Mesothelial cell of epicardium (in vitro differentiated cells): ENCODE measurements around the gene GALR1. TPM values are rescaled to one million over a fixed set of nuclear protein-coding genes. Genes with fewer than 3 reads are reported as not detected.

ENCODE experiments used
- DNase-seq, 2 experiments: peaks; one replicate each; pipeline ENCODE4 v3.0.0; 2021; ENCODE audit warnings: low spot score in 2 of 2; ENCODE audit not compliant: unreplicated experiment in 2 of 2
- H3K27ac Mint-ChIP-seq: 2 replicates; pipeline ENCODE4 v1.8.0; 2021; ENCODE audit warnings: mixed read lengths
- H3K27me3 Mint-ChIP-seq: 2 replicates; pipeline ENCODE4 v1.8.0; 2021; ENCODE audit warnings: low read depth, mixed read lengths
- H3K36me3 Mint-ChIP-seq: 2 replicates; pipeline ENCODE4 v1.8.0; 2021; ENCODE audit warnings: mixed read lengths
- H3K4me1 Mint-ChIP-seq: 2 replicates; pipeline ENCODE4 v1.8.0; 2021; ENCODE audit warnings: mixed read lengths
- H3K4me3 Mint-ChIP-seq: 2 replicates; pipeline ENCODE4 v1.8.0; 2021; ENCODE audit warnings: mild to moderate bottlenecking, moderate library complexity, mixed read lengths
- H3K9me3 Mint-ChIP-seq: 2 replicates; pipeline ENCODE4 v1.8.0; 2021; ENCODE audit warnings: mixed read lengths
- total RNA-seq: library from RNA; stranded (reverse); gene quantifications from 3 replicates; pipeline ENCODE4 v1.2.1, GENCODE V29; 2021
- TF ChIP-seq, protein P1 (sequence below): fragments of 200-600 bp; sonication (generic); IDR thresholded peaks from one replicate; pipeline ENCODE4 v1.5.0; 2021; ENCODE audit warnings: antibody characterized with exemption; ENCODE audit not compliant: unreplicated experiment

Gene GALR1
- total RNA-seq, 1 donor from 2014 or later: not detected

DNA sequence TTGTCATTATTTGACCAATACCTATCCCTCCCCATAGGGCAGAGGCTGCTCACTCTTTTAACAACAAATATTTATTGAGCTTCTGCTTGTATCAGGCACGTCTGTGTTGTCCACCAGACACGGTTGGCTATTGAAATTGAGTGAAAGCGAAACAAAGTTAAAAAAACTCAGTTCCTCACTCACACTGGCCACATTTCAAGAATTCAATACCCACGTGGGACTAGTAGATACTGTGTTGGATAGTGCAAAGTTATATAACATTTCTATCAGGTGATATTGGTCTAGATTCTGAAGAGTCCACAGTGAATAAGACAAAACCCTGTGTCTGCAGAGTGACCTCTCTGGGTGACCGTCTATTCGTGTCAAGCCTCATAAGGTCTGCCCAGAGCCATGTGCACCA lies 43.9 kb upstream of the GALR1 start:
- no peak for DNase-seq
- Mint-ChIP-seq H3K27ac (no peak overlapping the region), H3K36me3 (no peaks in the 10 kb centered on the region), H3K9me3 (no peaks in the 10 kb centered on the region), H3K27me3 (peaks cover 17% of the 10 kb centered on the region), H3K4me3 (no peak overlapping the region), H3K4me1 (peaks cover 17% of the 10 kb centered on the region)
- TF ChIP-seq, protein P1, sequence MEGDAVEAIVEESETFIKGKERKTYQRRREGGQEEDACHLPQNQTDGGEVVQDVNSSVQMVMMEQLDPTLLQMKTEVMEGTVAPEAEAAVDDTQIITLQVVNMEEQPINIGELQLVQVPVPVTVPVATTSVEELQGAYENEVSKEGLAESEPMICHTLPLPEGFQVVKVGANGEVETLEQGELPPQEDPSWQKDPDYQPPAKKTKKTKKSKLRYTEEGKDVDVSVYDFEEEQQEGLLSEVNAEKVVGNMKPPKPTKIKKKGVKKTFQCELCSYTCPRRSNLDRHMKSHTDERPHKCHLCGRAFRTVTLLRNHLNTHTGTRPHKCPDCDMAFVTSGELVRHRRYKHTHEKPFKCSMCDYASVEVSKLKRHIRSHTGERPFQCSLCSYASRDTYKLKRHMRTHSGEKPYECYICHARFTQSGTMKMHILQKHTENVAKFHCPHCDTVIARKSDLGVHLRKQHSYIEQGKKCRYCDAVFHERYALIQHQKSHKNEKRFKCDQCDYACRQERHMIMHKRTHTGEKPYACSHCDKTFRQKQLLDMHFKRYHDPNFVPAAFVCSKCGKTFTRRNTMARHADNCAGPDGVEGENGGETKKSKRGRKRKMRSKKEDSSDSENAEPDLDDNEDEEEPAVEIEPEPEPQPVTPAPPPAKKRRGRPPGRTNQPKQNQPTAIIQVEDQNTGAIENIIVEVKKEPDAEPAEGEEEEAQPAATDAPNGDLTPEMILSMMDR: no peak

DNA sequence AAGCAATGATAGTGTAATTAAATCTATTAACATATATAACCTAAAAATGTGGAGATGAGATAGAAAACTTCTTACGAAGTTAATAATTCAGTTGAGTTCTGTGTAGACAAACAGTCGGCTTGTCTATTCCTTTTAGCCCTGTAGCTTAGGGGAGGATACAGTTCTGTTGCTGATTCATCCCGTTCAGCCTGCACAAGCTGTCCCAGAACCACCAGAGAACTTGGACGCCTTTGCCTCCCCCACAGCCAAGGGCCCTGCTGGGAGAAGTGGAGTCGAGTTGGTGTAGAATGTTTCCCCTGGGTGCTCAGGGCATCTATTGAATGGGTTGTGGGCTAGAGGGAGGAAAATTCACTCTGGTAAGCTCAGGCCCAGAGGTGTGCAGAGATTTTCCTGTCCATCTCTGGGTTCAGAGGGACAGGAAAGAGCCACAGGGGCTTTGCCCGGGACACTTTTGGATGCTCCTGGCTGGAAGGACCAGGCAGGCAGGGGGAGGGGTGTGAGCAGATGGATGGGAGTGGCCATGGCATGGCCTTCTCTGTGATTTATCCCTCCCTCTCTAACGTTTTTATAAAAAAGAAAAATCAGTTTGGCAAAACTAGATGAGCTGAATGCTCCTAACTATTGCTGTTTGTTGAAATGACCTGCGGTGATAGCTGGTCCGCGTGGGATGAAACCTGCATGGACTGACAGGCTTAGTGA lies 42.8 kb upstream of the GALR1 start:
- H3K4me1 Mint-ChIP-seq: peaks cover 19% of the 10 kb centered on the region
- no peak overlapping the region for H3K4me3 Mint-ChIP-seq
- H3K27me3 Mint-ChIP-seq: peaks cover 17% of the 10 kb centered on the region
- no peaks in the 10 kb centered on the region for H3K9me3 Mint-ChIP-seq
- TF ChIP-seq, protein P1: no peak
- H3K36me3 Mint-ChIP-seq: no peaks in the 10 kb centered on the region
- no peak overlapping the region for H3K27ac Mint-ChIP-seq
- DNase-seq: no peak

GRCh38 chr18:77207540-77207939 lies 42.1 kb upstream of the GALR1 start:
- H3K27ac Mint-ChIP-seq: peak overlapping the region; percentile 56
- no peaks in the 10 kb centered on the region for H3K36me3 Mint-ChIP-seq

DNA sequence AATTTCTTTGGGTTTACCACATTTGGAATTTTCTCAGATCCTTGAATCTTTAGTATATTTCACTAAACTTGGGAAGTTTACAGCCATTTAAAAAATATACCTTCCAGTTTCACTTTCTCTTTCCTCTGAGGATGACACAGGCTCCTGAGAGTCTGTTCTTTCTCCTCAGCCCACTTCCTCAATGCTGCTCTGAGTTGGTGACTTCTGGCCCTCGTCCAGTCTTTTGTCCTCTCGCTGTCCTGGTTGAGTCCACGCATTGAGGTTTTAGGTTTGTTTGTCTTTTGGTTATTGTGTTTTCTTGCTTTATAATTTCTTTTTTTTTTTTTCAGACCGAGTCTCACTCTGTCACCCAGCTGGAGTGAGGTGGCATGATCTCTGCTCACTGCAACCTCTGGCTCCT lies 40.7 kb upstream of the GALR1 start:
- Mint-ChIP-seq H3K4me1 (peaks cover 19% of the 10 kb centered on the region), H3K4me3 (no peak overlapping the region), H3K36me3 (no peaks in the 10 kb centered on the region), H3K27ac (no peak overlapping the region), H3K9me3 (no peaks in the 10 kb centered on the region), H3K27me3 (peaks cover 13% of the 10 kb centered on the region)
- TF ChIP-seq, protein P1: no peak
- DNase-seq: no peak

More at GRCh38 chr18:77207540-77207939, 42.1 kb upstream of the GALR1 start:
- TF ChIP-seq, protein P1: peak; percentile 36
- no peaks in the 10 kb centered on the region for H3K9me3 Mint-ChIP-seq
- no peak overlapping the region for H3K4me3 Mint-ChIP-seq
- H3K27me3 Mint-ChIP-seq: peaks cover 16% of the 10 kb centered on the region
- no peak for DNase-seq
- H3K4me1 Mint-ChIP-seq: peaks cover 19% of the 10 kb centered on the region

DNA sequence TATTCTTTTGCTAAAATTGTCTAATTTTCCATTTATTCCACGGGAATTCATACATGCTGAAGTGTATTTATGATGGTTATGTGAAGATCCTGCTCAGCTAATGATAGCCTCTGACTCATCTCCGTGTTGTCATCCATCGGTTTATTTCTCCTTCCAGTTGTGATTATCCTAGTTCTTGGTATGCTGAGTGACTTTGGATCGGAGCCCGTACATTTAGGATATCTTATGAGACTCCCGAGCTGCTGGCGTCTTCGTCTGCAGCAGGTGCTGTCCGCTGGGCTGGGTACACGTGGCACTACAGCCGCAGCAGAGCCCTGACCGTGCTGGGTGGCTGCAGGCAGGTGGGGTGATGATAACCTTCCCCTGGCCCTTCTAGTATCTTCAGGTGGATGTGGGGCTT lies 40.1 kb upstream of the GALR1 start:
- H3K9me3 Mint-ChIP-seq: no peaks in the 10 kb centered on the region
- H3K27me3 Mint-ChIP-seq: peaks cover 8% of the 10 kb centered on the region
- no peak overlapping the region for H3K4me3 Mint-ChIP-seq
- peaks cover 19% of the 10 kb centered on the region for H3K4me1 Mint-ChIP-seq
- no peak for DNase-seq
- TF ChIP-seq, protein P1: no peak
- H3K27ac Mint-ChIP-seq: no peak overlapping the region
- H3K36me3 Mint-ChIP-seq: no peaks in the 10 kb centered on the region
